ENCODE data around the gene PGBD1. TPM values are rescaled to one million over a fixed set of nuclear protein-coding genes. Genes with fewer than 3 reads are reported as not detected.

The PGBD1 gene
- total and polyA plus RNA-seq, 2 of the 8 experiments (the other 6 are each of a cell fraction or from before 2014, with no cell fraction given), result 2.5 to 9.2 TPM

DNA sequence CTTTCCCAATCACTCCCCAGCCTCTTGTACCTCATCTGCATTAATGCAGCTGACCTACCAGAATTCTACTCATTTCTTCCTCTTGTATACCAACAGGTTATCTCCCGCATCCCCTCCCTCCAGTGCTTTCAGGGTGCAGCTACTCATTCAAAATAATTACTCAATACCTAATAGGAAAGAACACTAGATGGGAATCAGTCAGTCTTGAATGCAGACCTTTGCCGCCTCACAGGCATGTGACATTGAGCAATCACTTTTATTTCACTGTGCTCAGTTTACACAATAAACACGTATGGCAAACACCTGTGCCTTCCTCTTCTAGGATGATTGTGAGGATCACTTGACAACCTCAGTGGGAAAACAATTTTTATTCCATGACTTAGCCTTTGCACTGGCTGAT lies 41.3 kb downstream of the PGBD1 start (continued):
- TF ChIP-seq POU5F1 (IDR thresholded peaks at IDR 0.05; ENCODE audit: low read depth, low read length) (no peak), JUN (IDR thresholded peaks at IDR 0.05; ENCODE audit: low read depth, low read length) (no peak), CREB1 (IDR thresholded peaks at IDR 0.05) (no peak), TBP (IDR thresholded peaks at IDR 0.05; ENCODE audit: low read depth, low read length) (no peak), SUZ12 (IDR thresholded peaks at IDR 0.05; ENCODE audit: low read length) (no peak), EGR1 (IDR thresholded peaks at IDR 0.05; ENCODE audit: borderline replicate concordance, low read depth, low read length) (no peak), CBX8 (IDR thresholded peaks at IDR 0.05; ENCODE audit: borderline replicate concordance, low read depth, low read length) (no peak)

Data from H1 (cell line).